Stimulated activated naive CD8-positive, alpha-beta T cell treated with anti-CD3 and anti-CD28 coated beads, Interleukin-15, Interleukin-2, amounts not matched to agents 100 ng/mL and 50 ng/mL, for 24 hours (primary cell): ENCODE results near the gene SRF.

Experiments
- H3K27ac Mint-ChIP-seq: one replicate; pipeline ENCODE4 v1.8.0; 2021; ENCODE audit warnings: mild to moderate bottlenecking, mixed read lengths
- H3K27me3 Mint-ChIP-seq: one replicate; pipeline ENCODE4 v1.8.0; 2021; ENCODE audit warnings: mixed read lengths
- H3K36me3 Mint-ChIP-seq: one replicate; pipeline ENCODE4 v1.8.0; 2021; ENCODE audit warnings: low read depth, mixed read lengths
- H3K4me1 Mint-ChIP-seq: one replicate; pipeline ENCODE4 v1.8.0; 2021; ENCODE audit warnings: low read depth, mixed read lengths
- H3K4me3 Mint-ChIP-seq: one replicate; pipeline ENCODE4 v1.8.0; 2021; ENCODE audit warnings: mild to moderate bottlenecking, mixed read lengths
- H3K9me3 Mint-ChIP-seq: one replicate; pipeline ENCODE4 v1.8.0; 2021; ENCODE audit warnings: mixed read lengths

The SRF gene

GRCh38 chr6:43173591-43174262, 2.7 kb downstream of the SRF start:
- H3K4me1 Mint-ChIP-seq: peaks cover 42% of the 10 kb centered on the region
- peaks cover 34% of the 10 kb centered on the region for H3K36me3 Mint-ChIP-seq
- H3K27ac Mint-ChIP-seq: peak overlapping the region; percentile 75
- H3K9me3 Mint-ChIP-seq: no peaks in the 10 kb centered on the region
- H3K4me3 Mint-ChIP-seq: peak overlapping the region; percentile 95
- H3K27me3 Mint-ChIP-seq: no peaks in the 10 kb centered on the region

GRCh38 chr6:43174263-43175112, 3.4 kb downstream of the SRF start:
- Mint-ChIP-seq H3K4me3 (peak overlapping the region; percentile 95), H3K27ac (peak overlapping the region; percentile 83), H3K36me3 (peaks cover 34% of the 10 kb centered on the region), H3K4me1 (peaks cover 42% of the 10 kb centered on the region), H3K27me3 (no peaks in the 10 kb centered on the region), H3K9me3 (no peaks in the 10 kb centered on the region)

GRCh38 chr6:43175676-43176422, 4.8 kb downstream of the SRF start:
- no peaks in the 10 kb centered on the region for H3K27me3 Mint-ChIP-seq
- no peak overlapping the region for H3K4me3 Mint-ChIP-seq
- H3K4me1 Mint-ChIP-seq: peaks cover 34% of the 10 kb centered on the region
- H3K27ac Mint-ChIP-seq: peak overlapping the region; percentile 68
- no peaks in the 10 kb centered on the region for H3K9me3 Mint-ChIP-seq
- H3K36me3 Mint-ChIP-seq: peaks cover 35% of the 10 kb centered on the region

GRCh38 chr6:43176423-43176786, 5.3 kb downstream of the SRF start:
- Mint-ChIP-seq H3K27ac (peak overlapping the region; percentile 68), H3K27me3 (no peaks in the 10 kb centered on the region), H3K36me3 (peaks cover 40% of the 10 kb centered on the region), H3K4me1 (peaks cover 38% of the 10 kb centered on the region), H3K4me3 (no peak overlapping the region), H3K9me3 (no peaks in the 10 kb centered on the region)

- no peaks in the 10 kb centered on the region for H3K9me3 Mint-ChIP-seq
- no peaks in the 10 kb centered on the region for H3K27me3 Mint-ChIP-seq
- no peak overlapping the region for H3K4me3 Mint-ChIP-seq
- H3K4me1 Mint-ChIP-seq: peaks cover 41% of the 10 kb centered on the region
- no peak overlapping the region for H3K27ac Mint-ChIP-seq
- H3K36me3 Mint-ChIP-seq: peaks cover 37% of the 10 kb centered on the region
Measured at GRCh38 chr6:43178150-43178549, 7.1 kb downstream of the SRF start.

- H3K4me3 Mint-ChIP-seq: no peak overlapping the region
- H3K27ac Mint-ChIP-seq: no peak overlapping the region
- no peaks in the 10 kb centered on the region for H3K9me3 Mint-ChIP-seq
- H3K27me3 Mint-ChIP-seq: no peaks in the 10 kb centered on the region
- H3K4me1 Mint-ChIP-seq: peaks cover 42% of the 10 kb centered on the region
- H3K36me3 Mint-ChIP-seq: peaks cover 39% of the 10 kb centered on the region
Measured at GRCh38 chr6:43178951-43179830, 8.1 kb downstream of the SRF start.

- Mint-ChIP-seq H3K27me3 (no peaks in the 10 kb centered on the region), H3K36me3 (peaks cover 41% of the 10 kb centered on the region), H3K4me3 (no peak overlapping the region), H3K27ac (peak overlapping the region; percentile 70), H3K4me1 (peaks cover 45% of the 10 kb centered on the region), H3K9me3 (no peaks in the 10 kb centered on the region)
Measured at GRCh38 chr6:43180058-43180457, 9.0 kb downstream of the SRF start.

- peaks cover 32% of the 10 kb centered on the region for H3K36me3 Mint-ChIP-seq
- H3K4me3 Mint-ChIP-seq: peak overlapping the region; percentile 99
- H3K4me1 Mint-ChIP-seq: peaks cover 46% of the 10 kb centered on the region
- no peaks in the 10 kb centered on the region for H3K9me3 Mint-ChIP-seq
- no peaks in the 10 kb centered on the region for H3K27me3 Mint-ChIP-seq
- peak overlapping the region; percentile 96 for H3K27ac Mint-ChIP-seq
Measured at GRCh38 chr6:43180985-43181384, 9.9 kb downstream of the SRF start.

- H3K27ac Mint-ChIP-seq: peak overlapping the region; percentile 96
- H3K27me3 Mint-ChIP-seq: no peaks in the 10 kb centered on the region
- no peaks in the 10 kb centered on the region for H3K9me3 Mint-ChIP-seq
- H3K36me3 Mint-ChIP-seq: peaks cover 35% of the 10 kb centered on the region
- peak overlapping the region; percentile 99 for H3K4me3 Mint-ChIP-seq
- peaks cover 46% of the 10 kb centered on the region for H3K4me1 Mint-ChIP-seq
Measured at GRCh38 chr6:43181621-43181941, 10.5 kb downstream of the SRF start.

GRCh38 chr6:43181942-43182860, 11.1 kb downstream of the SRF start, which contains the start of gene CUL9:
TSS of gene CUL9 (plus strand) at chr6:43182196. CDS start at chr6:43184311, 2,115 bp downstream.
- no peaks in the 10 kb centered on the region for H3K27me3 Mint-ChIP-seq
- peak within 1 kb of the TSS; percentile 99 for H3K4me3 Mint-ChIP-seq
- peaks cover 46% of the 10 kb centered on the region for H3K4me1 Mint-ChIP-seq

GRCh38 chr6:43183441-43183840, 12.4 kb downstream of the SRF start:
- Mint-ChIP-seq H3K36me3 (peaks cover 32% of the 10 kb centered on the region), H3K27ac (peak overlapping the region; percentile 96), H3K9me3 (no peaks in the 10 kb centered on the region), H3K27me3 (no peaks in the 10 kb centered on the region), H3K4me1 (peaks cover 46% of the 10 kb centered on the region), H3K4me3 (peak overlapping the region; percentile 99)

More at GRCh38 chr6:43181942-43182860, 11.1 kb downstream of the SRF start, which contains the start of gene CUL9:
- Mint-ChIP-seq H3K27ac (peak within 1 kb of the TSS; percentile 96), H3K36me3 (peaks cover 35% of the 10 kb centered on the region), H3K9me3 (no peaks in the 10 kb centered on the region)

GRCh38 chr6:43184268-43184985, 13.4 kb downstream of the SRF start:
- peak overlapping the region; percentile 18 for H3K4me3 Mint-ChIP-seq
- peaks cover 33% of the 10 kb centered on the region for H3K36me3 Mint-ChIP-seq
- no peaks in the 10 kb centered on the region for H3K9me3 Mint-ChIP-seq
- H3K27me3 Mint-ChIP-seq: no peaks in the 10 kb centered on the region
- H3K27ac Mint-ChIP-seq: peak overlapping the region; percentile 19
- H3K4me1 Mint-ChIP-seq: peaks cover 46% of the 10 kb centered on the region
